Breast epithelium (tissue), 3 donors: ENCODE results near the gene MOB1A.

Source experiments
- POLR2A ChIP-seq: fragments of 450-650 bp; IDR thresholded peaks from one replicate; pipeline ENCODE4 v1.6.1; 2016; ENCODE audit warnings: antibody characterized with exemption, mild to moderate bottlenecking, moderate library complexity
- POLR2AphosphoS5 ChIP-seq, 3 donors: sonication (generic); formaldehyde crosslinking; IDR thresholded peaks; one replicate each; pipeline ENCODE4 v1.6.1; 2017; ENCODE audit warnings: antibody characterized with exemption in 3 of 3
- TF ChIP-seq, protein P1 (sequence below), 3 donors: fragments of 450-650 bp; IDR thresholded peaks; one replicate each; pipeline ENCODE4 v1.5.1; 2016 to 2017; ENCODE audit warnings: antibody characterized with exemption in 3 of 3, mild to moderate bottlenecking in 3 of 3, moderate library complexity in 3 of 3

DNA sequence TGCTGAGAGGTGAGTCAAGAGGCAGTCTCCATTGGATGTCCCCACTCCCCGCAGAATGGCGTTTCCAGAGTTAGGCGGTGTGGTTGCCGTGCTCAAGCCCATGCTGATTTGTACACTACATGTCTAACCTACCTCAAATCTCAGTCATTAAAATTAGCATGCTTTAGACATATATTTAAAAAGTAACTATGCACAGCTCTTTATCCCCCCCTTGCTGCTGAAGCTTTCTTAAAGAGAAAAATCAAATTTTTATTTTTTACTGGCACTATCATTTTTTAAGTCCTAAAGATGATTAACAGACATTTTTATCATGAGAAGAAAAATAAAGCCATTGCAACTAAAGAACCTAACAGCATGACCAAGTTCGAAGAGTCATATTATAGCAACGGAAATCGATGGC, 73.8 kb downstream of the MOB1A start:
- TF ChIP-seq, protein P1, sequence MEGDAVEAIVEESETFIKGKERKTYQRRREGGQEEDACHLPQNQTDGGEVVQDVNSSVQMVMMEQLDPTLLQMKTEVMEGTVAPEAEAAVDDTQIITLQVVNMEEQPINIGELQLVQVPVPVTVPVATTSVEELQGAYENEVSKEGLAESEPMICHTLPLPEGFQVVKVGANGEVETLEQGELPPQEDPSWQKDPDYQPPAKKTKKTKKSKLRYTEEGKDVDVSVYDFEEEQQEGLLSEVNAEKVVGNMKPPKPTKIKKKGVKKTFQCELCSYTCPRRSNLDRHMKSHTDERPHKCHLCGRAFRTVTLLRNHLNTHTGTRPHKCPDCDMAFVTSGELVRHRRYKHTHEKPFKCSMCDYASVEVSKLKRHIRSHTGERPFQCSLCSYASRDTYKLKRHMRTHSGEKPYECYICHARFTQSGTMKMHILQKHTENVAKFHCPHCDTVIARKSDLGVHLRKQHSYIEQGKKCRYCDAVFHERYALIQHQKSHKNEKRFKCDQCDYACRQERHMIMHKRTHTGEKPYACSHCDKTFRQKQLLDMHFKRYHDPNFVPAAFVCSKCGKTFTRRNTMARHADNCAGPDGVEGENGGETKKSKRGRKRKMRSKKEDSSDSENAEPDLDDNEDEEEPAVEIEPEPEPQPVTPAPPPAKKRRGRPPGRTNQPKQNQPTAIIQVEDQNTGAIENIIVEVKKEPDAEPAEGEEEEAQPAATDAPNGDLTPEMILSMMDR (IDR thresholded peaks at IDR 0.05) = no peak
- TF ChIP-seq POLR2A (no peak), POLR2AphosphoS5 (IDR thresholded peaks at IDR 0.05) (no peak)
